Cardiac muscle cell (in vitro differentiated cells and primary cell): ENCODE data around the gene SUCNR1. TPM values are rescaled to one million over a fixed set of nuclear protein-coding genes. Genes with fewer than 3 reads are reported as not detected.
"Not testable (repeated sequence)": the region's sequence is repeated elsewhere in the genome, so short reads cannot be mapped to it uniquely, and the experiment has no call there.

Experiments used
- DNase-seq, 2 donors: peaks; one replicate each; pipeline versions ENCODE4 v3.0.0 to v3.0.0-alpha.2; 2010 to 2017; ENCODE audit warnings: low read depth in 1 of 2, low spot score in 1 of 2
- H3K27ac ChIP-seq: fragments of 200-600 bp; sonication (generic); 2 replicates; pipeline ENCODE4 v1.5.1; 2016
- H3K27me3 ChIP-seq: fragments of 200-600 bp; sonication (generic); 2 replicates; pipeline ENCODE4 v1.6.0; 2016; ENCODE audit warnings: control low read depth
- H3K36me3 ChIP-seq: fragments of 200-600 bp; sonication (generic); 2 replicates; pipeline ENCODE4 v1.5.1; 2016; ENCODE audit warnings: control low read depth
- H3K4me1 ChIP-seq: fragments of 200-600 bp; sonication (generic); 2 replicates; pipeline ENCODE4 v1.8.1; 2017; ENCODE audit warnings: low read depth, mild to moderate bottlenecking, mixed run types
- H3K4me3 ChIP-seq: fragments of 200-600 bp; sonication (generic); 2 replicates; pipeline ENCODE4 v1.5.1; 2016; ENCODE audit warnings: mild to moderate bottlenecking
- H3K9me3 ChIP-seq: fragments of 200-600 bp; sonication (generic); 2 replicates; pipeline ENCODE4 v1.5.1; 2017; ENCODE audit warnings: low read depth, mild to moderate bottlenecking, control low read depth
- polyA plus RNA-seq: library from polyadenylated mRNA; unstranded; fragments of >200 nt; fragmentation: Nextera tagmentation; extraction: Ambion mirVana; gene quantifications from 2 replicates; pipeline ENCODE4 v1.2.1, GENCODE V29; 2016
- total RNA-seq: library from RNA; depleted of rRNA; stranded (reverse); fragments of >200 nt; gene quantifications from 2 replicates; pipeline ENCODE4 v1.2.3, GENCODE V29; 2016
- TF ChIP-seq, protein P1 (sequence below): IDR thresholded peaks from 2 replicates; pipeline ENCODE4 v1.5.1; 2012; ENCODE audit warnings: low read depth, mild to moderate bottlenecking, low read length

The SUCNR1 gene
- total and polyA plus RNA-seq, 2 experiments from 2014 or later, result not detected

DNA sequence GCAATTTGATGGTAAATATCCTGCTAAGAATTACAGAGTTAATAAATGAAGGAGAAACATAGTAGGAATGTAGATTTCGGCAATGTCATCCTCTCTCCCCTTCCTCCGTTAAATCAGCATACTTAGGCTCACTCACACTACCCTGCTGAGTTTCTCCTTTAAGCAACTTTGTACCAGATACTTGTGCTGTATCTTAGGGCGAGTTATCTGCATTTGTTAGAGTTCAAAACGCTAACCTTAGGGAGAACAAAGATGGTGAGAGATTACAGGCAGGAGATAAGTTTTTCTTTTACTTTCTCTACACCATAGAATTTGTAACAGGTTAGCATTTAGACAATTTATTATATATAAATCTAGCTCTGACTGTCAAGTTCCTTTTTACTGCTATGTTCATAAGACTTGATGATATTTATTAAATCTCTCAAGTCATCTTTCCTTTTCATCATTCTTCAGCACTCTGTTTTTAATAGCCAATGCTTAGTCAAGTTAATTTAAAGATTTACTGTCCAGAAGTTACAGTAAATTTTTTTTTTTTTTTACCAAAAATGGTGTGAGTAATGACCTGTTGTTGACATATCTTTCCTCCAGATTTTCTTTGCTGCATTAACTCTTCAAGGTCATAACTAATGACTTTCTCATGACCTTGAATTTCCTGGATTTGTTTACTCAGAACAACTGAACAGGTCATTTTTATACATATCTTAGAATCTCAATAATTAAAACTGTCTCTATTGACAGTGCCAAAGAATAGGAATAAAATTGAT, 22.2 kb downstream of the SUCNR1 start:
- H3K4me1 ChIP-seq, result peaks cover 17% of the 10 kb centered on the region
- no peaks in the 10 kb centered on the region for H3K36me3 ChIP-seq
- H3K27me3 ChIP-seq, result no peaks in the 10 kb centered on the region
- no peak for DNase-seq
- TF ChIP-seq, protein P1, sequence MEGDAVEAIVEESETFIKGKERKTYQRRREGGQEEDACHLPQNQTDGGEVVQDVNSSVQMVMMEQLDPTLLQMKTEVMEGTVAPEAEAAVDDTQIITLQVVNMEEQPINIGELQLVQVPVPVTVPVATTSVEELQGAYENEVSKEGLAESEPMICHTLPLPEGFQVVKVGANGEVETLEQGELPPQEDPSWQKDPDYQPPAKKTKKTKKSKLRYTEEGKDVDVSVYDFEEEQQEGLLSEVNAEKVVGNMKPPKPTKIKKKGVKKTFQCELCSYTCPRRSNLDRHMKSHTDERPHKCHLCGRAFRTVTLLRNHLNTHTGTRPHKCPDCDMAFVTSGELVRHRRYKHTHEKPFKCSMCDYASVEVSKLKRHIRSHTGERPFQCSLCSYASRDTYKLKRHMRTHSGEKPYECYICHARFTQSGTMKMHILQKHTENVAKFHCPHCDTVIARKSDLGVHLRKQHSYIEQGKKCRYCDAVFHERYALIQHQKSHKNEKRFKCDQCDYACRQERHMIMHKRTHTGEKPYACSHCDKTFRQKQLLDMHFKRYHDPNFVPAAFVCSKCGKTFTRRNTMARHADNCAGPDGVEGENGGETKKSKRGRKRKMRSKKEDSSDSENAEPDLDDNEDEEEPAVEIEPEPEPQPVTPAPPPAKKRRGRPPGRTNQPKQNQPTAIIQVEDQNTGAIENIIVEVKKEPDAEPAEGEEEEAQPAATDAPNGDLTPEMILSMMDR, result no peak
- no peaks in the 10 kb centered on the region for H3K9me3 ChIP-seq
- no peak overlapping the region for H3K4me3 ChIP-seq
- H3K27ac ChIP-seq, result no peak overlapping the region

DNA sequence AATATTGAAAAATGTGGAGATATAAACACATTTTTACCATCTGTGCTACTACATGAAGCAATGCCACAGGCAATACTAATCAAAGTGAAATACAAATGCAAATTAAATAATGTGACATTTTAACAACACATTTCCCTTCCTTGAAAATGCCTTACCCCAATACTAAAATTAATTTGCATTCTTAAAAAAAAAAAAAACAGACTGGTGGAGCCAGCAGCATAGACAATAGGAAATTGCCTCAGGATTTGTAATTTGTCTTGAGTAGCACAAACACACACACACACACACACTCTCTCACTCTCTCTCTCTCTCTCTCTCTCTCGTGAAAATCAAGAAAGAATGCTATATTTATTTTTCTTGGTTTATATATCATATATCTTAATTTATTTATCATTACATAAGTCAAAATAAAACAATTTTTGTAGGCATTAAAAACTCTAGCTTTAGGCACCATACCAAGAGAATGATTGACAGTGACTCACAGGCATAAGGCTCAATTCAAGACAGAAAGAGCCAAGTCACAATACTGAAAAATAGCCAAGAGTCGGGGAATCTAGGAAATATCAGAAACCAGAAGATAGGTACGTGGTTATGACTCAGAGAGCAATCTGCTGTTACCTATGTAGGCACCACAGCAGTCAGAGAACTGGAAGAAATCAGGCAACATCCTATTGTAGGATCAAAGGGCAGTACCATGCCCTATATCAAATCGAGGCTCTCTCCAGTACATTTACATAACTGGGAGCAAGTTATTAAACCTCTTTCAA, 23.0 kb downstream of the SUCNR1 start:
- H3K4me3 ChIP-seq, result no peak overlapping the region
- H3K27ac ChIP-seq, result no peak overlapping the region
- TF ChIP-seq, protein P1, result no peak
- H3K4me1 ChIP-seq, result peaks cover 25% of the 10 kb centered on the region
- no peaks in the 10 kb centered on the region for H3K27me3 ChIP-seq
- no peaks in the 10 kb centered on the region for H3K36me3 ChIP-seq
- no peaks in the 10 kb centered on the region for H3K9me3 ChIP-seq
- no peak for DNase-seq

DNA sequence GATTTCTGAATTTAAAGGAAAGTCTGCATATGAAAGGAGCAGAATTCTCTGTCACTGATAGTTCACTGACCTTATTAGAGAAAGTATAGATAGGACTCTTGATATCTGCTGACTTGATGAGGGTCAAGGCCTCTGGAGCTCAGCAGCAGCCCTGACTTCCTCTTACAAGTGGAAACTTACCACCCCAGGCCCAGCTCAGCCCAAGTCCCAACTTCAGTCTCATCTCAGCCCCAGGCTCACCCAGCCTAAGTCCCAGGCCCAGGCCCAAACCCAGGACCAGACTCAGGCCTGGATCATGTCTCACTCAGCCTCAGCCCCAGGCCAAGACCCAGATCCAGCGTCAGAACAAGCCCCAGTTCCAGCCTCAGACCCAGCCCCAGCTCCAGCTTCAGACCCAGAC, 24.7 kb downstream of the SUCNR1 start:
- peaks cover 37% of the 10 kb centered on the region for H3K4me1 ChIP-seq
- not testable (repeated sequence) for H3K36me3 ChIP-seq, DNase-seq, H3K4me3 ChIP-seq, H3K27ac ChIP-seq, H3K9me3 ChIP-seq, H3K27me3 ChIP-seq

DNA sequence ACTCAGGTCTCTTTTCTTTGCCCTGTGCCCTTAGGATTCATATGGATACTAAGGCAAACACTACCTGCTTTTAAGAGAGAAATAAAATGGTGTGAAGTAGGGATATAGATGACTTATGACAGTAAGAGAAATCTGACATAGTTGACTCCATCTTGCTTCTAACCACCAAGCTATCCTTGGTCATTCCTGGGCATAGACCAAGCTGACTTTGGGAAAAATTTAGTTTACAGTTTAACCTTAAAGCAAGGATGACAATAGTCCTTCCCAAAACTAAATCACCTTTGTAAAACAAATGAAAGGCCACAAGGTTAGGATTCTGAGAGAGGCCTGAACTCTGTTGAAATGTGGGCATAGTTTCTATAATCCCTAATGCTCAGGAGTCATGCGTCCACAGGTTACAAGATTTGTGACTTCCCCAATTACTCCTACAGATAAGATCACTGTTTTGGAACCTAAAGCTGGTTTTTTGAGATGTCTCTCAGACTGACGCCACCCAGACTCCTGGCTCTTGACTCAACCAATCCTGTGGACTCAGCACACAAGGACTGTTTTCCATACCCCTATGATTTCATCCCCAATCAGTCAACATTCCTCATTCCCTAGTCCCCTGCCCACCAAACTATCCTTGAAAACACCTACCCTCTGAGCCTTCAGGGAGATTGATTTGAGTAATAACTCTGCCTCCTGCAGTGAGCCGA, 25.3 kb downstream of the SUCNR1 start:
- H3K4me3 ChIP-seq, H3K27ac ChIP-seq, H3K9me3 ChIP-seq, H3K36me3 ChIP-seq, H3K27me3 ChIP-seq, DNase-seq: not testable (repeated sequence)
- H3K4me1 ChIP-seq, result peaks cover 43% of the 10 kb centered on the region

DNA sequence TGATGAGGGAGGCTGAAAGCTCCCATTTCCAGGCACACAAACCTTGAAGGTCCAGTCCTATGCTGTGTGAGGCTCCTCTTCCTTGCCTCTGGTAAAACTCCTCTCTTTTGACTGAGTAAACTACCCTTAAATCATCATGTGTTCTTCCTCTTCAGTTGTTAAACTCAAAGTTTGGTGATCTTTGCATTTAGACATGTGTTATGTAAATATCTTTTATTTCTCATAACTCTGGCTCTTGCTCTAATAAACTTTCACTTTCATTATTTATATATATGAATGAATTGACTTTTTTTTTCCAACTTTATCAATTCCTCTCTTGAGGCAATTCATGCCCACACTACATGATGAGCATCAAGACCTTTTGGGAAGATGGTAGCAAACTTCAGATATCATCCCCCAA, 26.6 kb downstream of the SUCNR1 start:
- TF ChIP-seq, protein P1, result no peak
- peaks cover 47% of the 10 kb centered on the region for H3K4me1 ChIP-seq

DNA sequence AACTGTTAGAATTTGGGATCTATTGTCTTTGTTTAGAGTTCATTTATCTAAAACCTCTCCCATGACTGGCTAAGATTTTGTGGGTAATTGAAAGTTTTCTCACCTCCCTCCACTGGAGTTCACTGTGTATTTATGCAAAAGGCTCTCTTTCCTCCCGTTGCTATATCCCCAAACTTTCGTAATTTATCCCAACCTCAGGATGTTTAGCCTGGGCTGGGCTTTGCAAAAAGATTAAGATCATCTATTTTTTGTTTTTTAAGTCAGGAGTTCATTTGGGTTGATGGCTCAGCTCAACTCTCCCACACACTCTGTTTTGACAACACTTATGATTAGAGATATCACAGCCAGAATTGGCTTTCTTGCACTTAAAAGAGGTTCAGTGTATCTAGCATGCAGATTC, 27.0 kb downstream of the SUCNR1 start:
- DNase-seq, result no peak
- H3K4me1 ChIP-seq, result peaks cover 43% of the 10 kb centered on the region

More for the DNA sequence above, 26.6 kb downstream of the SUCNR1 start:
- Histone ChIP-seq H3K9me3 (no peaks in the 10 kb centered on the region), H3K36me3 (no peaks in the 10 kb centered on the region), H3K27ac (no peak overlapping the region), H3K4me3 (no peak overlapping the region), H3K27me3 (no peaks in the 10 kb centered on the region)
- no peak for DNase-seq

More for the DNA sequence above, 27.0 kb downstream of the SUCNR1 start:
- Histone ChIP-seq H3K27me3 (no peaks in the 10 kb centered on the region), H3K27ac (no peak overlapping the region), H3K4me3 (no peak overlapping the region), H3K9me3 (no peaks in the 10 kb centered on the region), H3K36me3 (no peaks in the 10 kb centered on the region)
- TF ChIP-seq, protein P1, result no peak
